GM19438 (cell line): ENCODE data around the gene CCDC148.

Experiments
- ATAC-seq: cut with Tn5 transposase; IDR thresholded peaks from one replicate; pipeline ENCODE4 v1.9.1; 2021; ENCODE audit warnings: low read depth; ENCODE audit not compliant: unreplicated experiment

CCDC148 gene

GRCh38 chr2:158456309-158457066, at the start of gene CCDC148, which contains the start of gene PKP4:
TSS of gene CCDC148 (minus strand) at chr2:158456753. CDS start at chr2:158456439, 314 bp downstream.
TSS of gene PKP4 (plus strand) at chr2:158456952. CDS start at chr2:158533185, 76,233 bp downstream.
- ATAC-seq, result peak; percentile 88

- ATAC-seq, result no peak
These were observed 48.9 kb upstream of the CCDC148 start for GRCh38 chr2:158505448-158505934.

- ATAC-seq, result no peak
These were observed 47.5 kb upstream of the CCDC148 start for GRCh38 chr2:158504088-158504487.

- no peak for ATAC-seq
These were observed 46.4 kb upstream of the CCDC148 start for GRCh38 chr2:158502974-158503373.

GRCh38 chr2:158501301-158501700, 44.7 kb upstream of the CCDC148 start:
- no peak for ATAC-seq

- ATAC-seq, result no peak
These were observed 43.8 kb upstream of the CCDC148 start for GRCh38 chr2:158500333-158500732.

- no peak for ATAC-seq
These were observed 42.8 kb upstream of the CCDC148 start for GRCh38 chr2:158499383-158499782.

- no peak for ATAC-seq
These were observed 42.2 kb upstream of the CCDC148 start for GRCh38 chr2:158498749-158499136.

- no peak for ATAC-seq
These were observed 41.6 kb upstream of the CCDC148 start for GRCh38 chr2:158498043-158498748.

GRCh38 chr2:158497486-158497885, 40.9 kb upstream of the CCDC148 start:
- ATAC-seq, result no peak

- ATAC-seq, result no peak
These were observed 40.4 kb upstream of the CCDC148 start for GRCh38 chr2:158496986-158497385.

- ATAC-seq, result no peak
These were observed 38.6 kb upstream of the CCDC148 start for GRCh38 chr2:158495175-158495574.

GRCh38 chr2:158493458-158493857, 36.9 kb upstream of the CCDC148 start:
- ATAC-seq, result no peak

GRCh38 chr2:158491072-158491471, 34.5 kb upstream of the CCDC148 start:
- no peak for ATAC-seq

GRCh38 chr2:158489366-158490112, 33.0 kb upstream of the CCDC148 start:
- no peak for ATAC-seq

GRCh38 chr2:158488442-158489216, 32.1 kb upstream of the CCDC148 start:
- ATAC-seq, result no peak

GRCh38 chr2:158487419-158487818, 30.9 kb upstream of the CCDC148 start:
- ATAC-seq, result no peak

GRCh38 chr2:158486970-158487325, 30.4 kb upstream of the CCDC148 start:
- ATAC-seq, result no peak

GRCh38 chr2:158486150-158486969, 29.8 kb upstream of the CCDC148 start:
- no peak for ATAC-seq
